ENCODE data around the gene MRTFB.
A peak's percentile ranks its signal among the peaks of the same experiment; 100 is the strongest.

Gene MRTFB

DNA sequence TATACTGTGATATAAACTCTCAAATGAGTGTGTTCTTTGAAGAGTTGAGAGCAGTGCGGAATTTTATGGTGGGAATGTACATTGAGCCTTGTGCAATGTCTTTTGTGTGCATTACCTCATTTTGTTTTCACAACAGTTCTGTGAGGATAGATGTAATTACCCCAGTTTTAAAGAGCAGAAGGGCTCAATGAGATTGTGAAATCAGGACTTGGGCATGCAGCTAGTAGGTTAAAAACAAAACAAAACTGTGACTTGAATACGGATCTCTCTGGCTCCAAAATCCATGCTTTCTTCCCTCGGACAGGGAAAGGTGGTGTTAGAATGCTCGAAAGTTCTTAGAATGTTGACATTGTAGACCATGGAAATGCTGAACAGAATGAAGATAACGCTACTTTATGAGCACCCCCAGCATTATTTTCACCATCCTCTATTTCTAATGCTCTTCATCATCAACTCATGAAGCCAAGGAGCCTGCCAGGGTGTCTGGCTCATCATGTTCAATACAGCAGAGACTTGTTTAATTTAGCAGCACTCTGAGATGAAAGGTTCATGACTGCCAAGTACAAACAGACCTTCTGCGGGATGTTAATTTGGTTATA, 17.1 kb downstream of the MRTFB start:
- H3K36me3 ChIP-seq (ENCODE audit: control insufficient read depth in 2 of 2, insufficient read depth in 2 of 2, low read length in 2 of 2): peaks cover 2% of the 10 kb centered on the region in 2 donors
- H3K9me3 ChIP-seq (ENCODE audit: control insufficient read depth in 2 of 2, low read length in 2 of 2): no peaks in the 10 kb centered on the region
- peak overlapping the region in 1 of 2 donors; percentile 4 for H3K27ac ChIP-seq (ENCODE audit: low read depth in 2 of 2, low read length in 2 of 2)
- H3K9ac ChIP-seq (ENCODE audit: low read depth in 1 of 2, low read length in 2 of 2): no peak overlapping the region
- H3K4me1 ChIP-seq (ENCODE audit: control insufficient read depth in 2 of 2, insufficient read depth in 2 of 2, low read length in 2 of 2): peaks cover 0 to 18% of the 10 kb centered on the region in 2 donors
- no peaks in the 10 kb centered on the region for H3K27me3 ChIP-seq (ENCODE audit: control insufficient read depth in 2 of 2, insufficient read depth in 2 of 2, low read length in 2 of 2)
- H3K4me3 ChIP-seq (ENCODE audit: low read length in 2 of 2): no peak overlapping the region

DNA sequence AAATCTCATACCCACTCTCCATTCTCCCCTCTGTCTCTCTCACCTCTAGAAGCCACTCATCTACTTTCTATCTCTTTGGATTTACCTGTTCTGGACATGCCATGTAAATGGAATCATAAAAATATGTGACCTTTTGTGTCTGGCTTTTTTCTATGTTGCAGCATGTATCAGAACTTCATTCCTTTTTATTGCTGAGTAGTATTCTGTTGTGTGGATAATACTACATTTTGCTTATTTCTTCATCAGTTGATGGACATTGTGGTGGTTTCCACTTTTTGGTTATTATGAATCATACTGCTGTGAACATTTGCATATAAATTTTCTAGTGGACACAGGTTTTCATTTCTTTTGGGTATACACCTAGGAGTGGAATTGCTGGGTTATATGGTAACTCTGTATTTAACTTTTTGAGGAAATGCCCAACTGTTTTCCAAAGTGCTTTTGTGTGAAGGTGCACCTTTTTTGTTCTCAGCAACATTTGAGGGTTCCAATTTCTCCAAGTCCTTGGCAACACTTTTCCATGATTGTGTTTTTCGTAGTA, 18.2 kb downstream of the MRTFB start:
- no peaks in the 10 kb centered on the region for H3K27me3 ChIP-seq (ENCODE audit: control insufficient read depth in 2 of 2, insufficient read depth in 2 of 2, low read length in 2 of 2)
- no peaks in the 10 kb centered on the region for H3K36me3 ChIP-seq (ENCODE audit: control insufficient read depth in 2 of 2, insufficient read depth in 2 of 2, low read length in 2 of 2)
- H3K4me3 ChIP-seq (ENCODE audit: low read length in 2 of 2): no peak overlapping the region
- no peaks in the 10 kb centered on the region for H3K9me3 ChIP-seq (ENCODE audit: control insufficient read depth in 2 of 2, low read length in 2 of 2)
- H3K27ac ChIP-seq (ENCODE audit: low read depth in 2 of 2, low read length in 2 of 2): no peak overlapping the region
- H3K9ac ChIP-seq (ENCODE audit: low read depth in 1 of 2, low read length in 2 of 2): no peak overlapping the region
- H3K4me1 ChIP-seq (ENCODE audit: control insufficient read depth in 2 of 2, insufficient read depth in 2 of 2, low read length in 2 of 2): peaks cover 0 to 18% of the 10 kb centered on the region in 2 donors

DNA sequence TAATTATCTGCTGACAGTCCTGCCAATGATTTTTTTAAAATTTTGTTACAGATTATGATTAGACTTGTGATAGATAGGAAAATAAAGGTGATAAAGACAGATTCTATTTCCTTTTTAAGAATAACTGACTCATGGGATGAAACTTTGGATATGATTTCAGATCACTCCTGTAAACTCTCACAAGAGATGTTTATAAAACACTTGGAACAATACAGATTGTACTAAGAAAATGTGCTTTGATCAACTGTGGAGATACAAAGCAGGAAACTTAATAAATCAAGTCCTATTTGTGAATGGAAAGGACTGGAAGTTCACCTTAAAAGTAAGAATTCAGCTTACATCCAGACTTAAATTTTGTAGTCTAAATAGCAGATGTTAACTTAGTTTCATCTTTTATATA, 21.4 kb downstream of the MRTFB start:
- Histone ChIP-seq H3K36me3 (ENCODE audit: control insufficient read depth in 2 of 2, insufficient read depth in 2 of 2, low read length in 2 of 2) (no peaks in the 10 kb centered on the region), H3K27me3 (ENCODE audit: control insufficient read depth in 2 of 2, insufficient read depth in 2 of 2, low read length in 2 of 2) (no peaks in the 10 kb centered on the region), H3K9ac (ENCODE audit: low read depth in 1 of 2, low read length in 2 of 2) (no peak overlapping the region), H3K4me3 (ENCODE audit: low read length in 2 of 2) (no peak overlapping the region), H3K27ac (ENCODE audit: low read depth in 2 of 2, low read length in 2 of 2) (no peak overlapping the region), H3K4me1 (ENCODE audit: control insufficient read depth in 2 of 2, insufficient read depth in 2 of 2, low read length in 2 of 2) (peaks cover 0 to 32% of the 10 kb centered on the region in 2 donors), H3K9me3 (ENCODE audit: control insufficient read depth in 2 of 2, low read length in 2 of 2) (no peaks in the 10 kb centered on the region)

DNA sequence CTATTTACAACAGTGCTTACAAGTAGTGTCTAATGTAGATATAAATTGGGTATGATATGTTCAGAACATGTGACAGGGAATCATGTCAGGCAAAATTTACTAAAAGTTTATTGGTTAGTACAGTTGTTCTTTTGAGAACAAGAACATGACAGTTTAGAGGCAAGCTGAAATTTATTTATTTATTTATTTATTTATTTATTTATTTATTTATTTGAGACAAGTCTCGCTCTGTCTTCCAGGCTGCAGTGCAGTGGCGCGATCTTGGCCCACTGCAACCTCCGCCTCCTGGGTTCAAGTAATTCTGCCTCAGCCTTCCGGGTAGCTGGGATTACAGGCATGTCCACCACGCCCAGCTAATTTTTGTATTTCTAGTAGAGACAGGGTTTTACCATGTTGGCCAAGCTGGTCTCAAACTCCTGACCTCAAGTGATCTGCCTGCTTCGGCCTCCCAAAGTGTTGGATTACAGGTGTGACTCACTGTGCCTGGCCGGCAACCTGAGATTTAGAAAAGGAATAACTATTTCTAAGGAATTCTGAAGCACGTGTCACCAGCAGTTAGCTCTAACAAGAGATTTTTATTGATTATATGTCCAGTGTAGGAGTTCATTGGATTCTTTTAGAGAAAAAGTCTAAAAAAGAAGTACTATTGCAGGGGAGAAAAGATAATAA, 24.9 kb downstream of the MRTFB start:
- H3K4me1 ChIP-seq (ENCODE audit: control insufficient read depth in 2 of 2, insufficient read depth in 2 of 2, low read length in 2 of 2): peaks cover 5 to 33% of the 10 kb centered on the region in 2 donors
- no peaks in the 10 kb centered on the region for H3K9me3 ChIP-seq (ENCODE audit: control insufficient read depth in 2 of 2, low read length in 2 of 2)
- H3K36me3 ChIP-seq (ENCODE audit: control insufficient read depth in 2 of 2, insufficient read depth in 2 of 2, low read length in 2 of 2): no peaks in the 10 kb centered on the region
- H3K9ac ChIP-seq (ENCODE audit: low read depth in 1 of 2, low read length in 2 of 2): no peak overlapping the region
- no peaks in the 10 kb centered on the region for H3K27me3 ChIP-seq (ENCODE audit: control insufficient read depth in 2 of 2, insufficient read depth in 2 of 2, low read length in 2 of 2)
- H3K4me3 ChIP-seq (ENCODE audit: low read length in 2 of 2): no peak overlapping the region
- peak overlapping the region in 1 of 2 donors; percentile 76 for H3K27ac ChIP-seq (ENCODE audit: low read depth in 2 of 2, low read length in 2 of 2)

DNA sequence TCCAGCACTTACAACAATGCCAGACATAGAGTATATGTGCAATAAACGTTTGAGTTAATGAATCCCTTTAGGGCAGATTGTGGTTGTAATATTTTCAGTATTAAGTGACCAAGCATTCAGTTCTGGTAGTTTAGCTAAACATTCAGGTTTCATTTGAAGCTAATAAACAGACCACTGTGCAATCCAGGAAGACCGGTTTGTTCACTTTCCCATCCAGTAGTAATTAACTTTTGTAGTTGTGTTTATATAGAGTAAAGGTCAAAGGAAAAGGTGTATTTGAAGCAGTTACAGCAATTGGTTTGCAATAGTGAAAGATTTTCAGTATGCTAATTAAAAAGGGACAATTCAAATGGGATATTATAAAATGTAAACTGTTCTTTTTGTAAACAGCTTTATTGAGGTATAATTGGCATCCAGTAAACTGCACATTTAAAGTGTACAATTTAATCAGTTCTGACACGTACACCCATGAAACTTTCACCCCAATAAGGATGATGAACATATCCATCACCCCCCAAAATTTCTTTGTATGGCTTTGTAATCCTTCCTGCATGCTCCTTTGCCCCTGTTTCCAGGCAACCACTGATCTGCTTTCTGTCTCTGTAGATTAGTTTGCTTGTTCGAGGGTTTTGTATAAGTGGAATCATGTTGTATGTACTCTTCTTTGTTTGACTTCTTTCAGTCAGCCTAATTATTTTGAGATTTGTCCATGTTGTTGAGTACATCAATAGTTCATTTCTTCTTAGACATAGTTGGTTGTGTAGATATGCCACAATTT, 26.3 kb downstream of the MRTFB start:
- H3K9ac ChIP-seq (ENCODE audit: low read depth in 1 of 2, low read length in 2 of 2): no peak overlapping the region
- H3K4me1 ChIP-seq (ENCODE audit: control insufficient read depth in 2 of 2, insufficient read depth in 2 of 2, low read length in 2 of 2): peaks cover 5 to 36% of the 10 kb centered on the region in 2 donors
- no peaks in the 10 kb centered on the region for H3K9me3 ChIP-seq (ENCODE audit: control insufficient read depth in 2 of 2, low read length in 2 of 2)
- peak overlapping the region in 1 of 2 donors; percentile 14 for H3K4me3 ChIP-seq (ENCODE audit: low read length in 2 of 2)
- no peaks in the 10 kb centered on the region for H3K27me3 ChIP-seq (ENCODE audit: control insufficient read depth in 2 of 2, insufficient read depth in 2 of 2, low read length in 2 of 2)
- H3K27ac ChIP-seq (ENCODE audit: low read depth in 2 of 2, low read length in 2 of 2): peak overlapping the region; percentile 38 to 76
- H3K36me3 ChIP-seq (ENCODE audit: control insufficient read depth in 2 of 2, insufficient read depth in 2 of 2, low read length in 2 of 2): no peaks in the 10 kb centered on the region

DNA sequence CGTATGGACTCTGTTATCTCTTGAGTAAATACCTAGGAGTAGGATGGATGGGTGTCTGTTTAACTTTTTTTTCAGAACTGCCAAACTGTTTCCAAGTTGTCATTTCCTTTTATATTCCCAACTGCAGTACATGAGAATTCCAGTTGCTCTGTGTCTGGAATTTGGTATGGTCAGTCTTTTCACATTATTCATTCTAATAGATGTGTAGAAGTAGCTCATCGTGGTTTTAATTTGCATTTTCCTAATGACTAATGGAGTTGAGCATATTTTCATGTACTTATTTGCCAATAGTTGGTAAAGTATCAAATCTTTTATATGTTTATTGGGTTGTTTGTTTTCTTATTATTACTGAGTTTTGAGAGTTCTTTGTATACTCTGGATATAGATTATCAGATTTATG, 27.0 kb downstream of the MRTFB start:
- no peak overlapping the region for H3K4me3 ChIP-seq (ENCODE audit: low read length in 2 of 2)
- H3K36me3 ChIP-seq (ENCODE audit: control insufficient read depth in 2 of 2, insufficient read depth in 2 of 2, low read length in 2 of 2): no peaks in the 10 kb centered on the region
- H3K9ac ChIP-seq (ENCODE audit: low read depth in 1 of 2, low read length in 2 of 2): no peak overlapping the region
- H3K27ac ChIP-seq (ENCODE audit: low read depth in 2 of 2, low read length in 2 of 2): peak overlapping the region; percentile 38 to 76
- H3K9me3 ChIP-seq (ENCODE audit: control insufficient read depth in 2 of 2, low read length in 2 of 2): no peaks in the 10 kb centered on the region
- H3K4me1 ChIP-seq (ENCODE audit: control insufficient read depth in 2 of 2, insufficient read depth in 2 of 2, low read length in 2 of 2): peaks cover 10 to 43% of the 10 kb centered on the region in 2 donors
- H3K27me3 ChIP-seq (ENCODE audit: control insufficient read depth in 2 of 2, insufficient read depth in 2 of 2, low read length in 2 of 2): no peaks in the 10 kb centered on the region

DNA sequence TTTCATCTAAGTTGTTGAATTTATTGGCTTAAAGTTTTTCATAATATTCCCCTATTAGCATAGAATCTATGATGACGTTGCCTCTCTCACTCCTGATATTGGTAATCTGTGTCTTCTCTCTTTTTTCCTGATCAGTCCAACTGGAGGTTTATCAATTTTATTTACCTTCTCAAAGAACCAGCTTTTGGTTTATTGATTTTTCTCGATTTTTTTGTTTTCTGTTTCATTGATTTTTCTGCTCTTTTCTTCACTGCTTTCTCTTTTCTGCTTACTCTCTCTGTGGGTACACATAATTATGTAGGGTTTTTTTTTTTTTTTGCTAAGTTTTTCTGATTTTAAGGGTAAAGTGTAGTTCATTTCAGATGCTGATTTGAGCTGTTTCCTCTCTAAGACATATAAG, 29.7 kb downstream of the MRTFB start:
- Histone ChIP-seq H3K27ac (ENCODE audit: low read depth in 2 of 2, low read length in 2 of 2) (no peak overlapping the region), H3K36me3 (ENCODE audit: control insufficient read depth in 2 of 2, insufficient read depth in 2 of 2, low read length in 2 of 2) (no peaks in the 10 kb centered on the region), H3K27me3 (ENCODE audit: control insufficient read depth in 2 of 2, insufficient read depth in 2 of 2, low read length in 2 of 2) (no peaks in the 10 kb centered on the region), H3K4me3 (ENCODE audit: low read length in 2 of 2) (no peak overlapping the region), H3K9me3 (ENCODE audit: control insufficient read depth in 2 of 2, low read length in 2 of 2) (no peaks in the 10 kb centered on the region), H3K4me1 (ENCODE audit: control insufficient read depth in 2 of 2, insufficient read depth in 2 of 2, low read length in 2 of 2) (peaks cover 14 to 43% of the 10 kb centered on the region in 2 donors), H3K9ac (ENCODE audit: low read depth in 1 of 2, low read length in 2 of 2) (no peak overlapping the region)

DNA sequence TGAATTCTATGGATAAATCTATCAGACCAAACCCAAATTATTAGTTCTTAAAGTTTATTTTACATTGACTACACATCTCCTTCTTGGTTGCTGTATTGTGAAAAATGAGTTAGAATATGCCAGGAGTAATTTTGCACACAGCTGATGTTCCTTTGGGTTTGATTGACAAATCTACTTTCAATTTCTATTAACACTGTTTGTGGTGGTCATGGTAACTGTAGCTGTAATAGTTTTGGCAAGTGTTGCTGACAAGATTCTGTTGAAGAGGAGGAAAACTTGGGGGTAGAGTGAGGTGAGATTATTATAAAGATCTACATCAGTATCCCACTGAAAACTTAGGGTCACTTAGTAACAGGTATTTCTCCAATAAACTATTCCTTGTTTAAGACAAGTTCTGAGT, 30.3 kb downstream of the MRTFB start:
- no peaks in the 10 kb centered on the region for H3K27me3 ChIP-seq (ENCODE audit: control insufficient read depth in 2 of 2, insufficient read depth in 2 of 2, low read length in 2 of 2)
- peaks cover 14 to 44% of the 10 kb centered on the region in 2 donors for H3K4me1 ChIP-seq (ENCODE audit: control insufficient read depth in 2 of 2, insufficient read depth in 2 of 2, low read length in 2 of 2)
- no peak overlapping the region for H3K9ac ChIP-seq (ENCODE audit: low read depth in 1 of 2, low read length in 2 of 2)
- no peaks in the 10 kb centered on the region for H3K9me3 ChIP-seq (ENCODE audit: control insufficient read depth in 2 of 2, low read length in 2 of 2)
- no peak overlapping the region for H3K4me3 ChIP-seq (ENCODE audit: low read length in 2 of 2)
- H3K36me3 ChIP-seq (ENCODE audit: control insufficient read depth in 2 of 2, insufficient read depth in 2 of 2, low read length in 2 of 2): no peaks in the 10 kb centered on the region
- no peak overlapping the region for H3K27ac ChIP-seq (ENCODE audit: low read depth in 2 of 2, low read length in 2 of 2)

DNA sequence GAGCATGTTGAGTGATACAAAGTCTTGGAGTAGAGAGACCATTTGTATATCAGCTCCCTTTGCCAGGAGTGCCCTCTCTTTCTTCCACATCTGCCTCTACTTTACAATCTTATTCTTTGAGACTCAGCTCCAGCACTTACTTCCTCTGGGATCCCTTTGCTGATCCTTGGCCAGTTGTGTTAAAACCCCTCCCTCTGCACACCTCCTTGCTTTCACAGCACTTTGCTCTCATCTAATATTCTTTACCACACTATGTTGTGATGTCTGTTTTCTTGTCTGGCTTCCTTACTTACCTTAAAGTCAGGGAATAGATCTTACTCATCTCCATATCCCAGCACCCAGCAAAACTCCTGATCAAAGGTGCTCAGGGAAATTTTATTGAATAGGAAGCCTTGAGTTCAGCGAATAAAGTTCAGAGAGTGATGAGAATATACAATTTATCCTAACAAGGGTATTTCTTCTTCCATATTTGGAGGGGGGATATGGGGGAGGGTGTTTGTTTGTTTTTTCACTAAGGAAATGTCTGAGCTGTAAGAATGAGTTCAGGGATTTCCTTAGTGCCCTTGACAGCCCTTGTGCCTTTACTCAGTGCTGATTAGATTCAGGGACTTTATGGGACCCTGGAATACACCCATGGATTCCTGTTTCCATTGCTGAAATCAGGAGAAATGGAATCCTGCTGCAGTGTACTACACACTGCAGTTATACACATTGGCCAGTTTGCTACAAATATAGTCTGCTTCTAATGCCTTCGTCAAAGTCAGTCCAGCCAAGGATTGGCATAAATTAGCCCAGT, 32.0 kb downstream of the MRTFB start:
- H3K27ac ChIP-seq (ENCODE audit: low read depth in 2 of 2, low read length in 2 of 2): peak overlapping the region; percentile 8 to 40
- peaks cover 14 to 36% of the 10 kb centered on the region in 2 donors for H3K4me1 ChIP-seq (ENCODE audit: control insufficient read depth in 2 of 2, insufficient read depth in 2 of 2, low read length in 2 of 2)
- no peak overlapping the region for H3K9ac ChIP-seq (ENCODE audit: low read depth in 1 of 2, low read length in 2 of 2)

More for the DNA sequence above, 32.0 kb downstream of the MRTFB start:
- no peaks in the 10 kb centered on the region for H3K9me3 ChIP-seq (ENCODE audit: control insufficient read depth in 2 of 2, low read length in 2 of 2)
- H3K4me3 ChIP-seq (ENCODE audit: low read length in 2 of 2): no peak overlapping the region
- H3K27me3 ChIP-seq (ENCODE audit: control insufficient read depth in 2 of 2, insufficient read depth in 2 of 2, low read length in 2 of 2): no peaks in the 10 kb centered on the region
- no peaks in the 10 kb centered on the region for H3K36me3 ChIP-seq (ENCODE audit: control insufficient read depth in 2 of 2, insufficient read depth in 2 of 2, low read length in 2 of 2)

All from mucosa of rectum (tissue), 2 donors.